OCI-LY1 (cell line): ENCODE measurements around the gene IGF2BP3.

Experiments
- H2AFZ ChIP-seq: fragments of 200-600 bp; sonication (generic), shearing (Covaris generic); 2 replicates; pipeline ENCODE4 v1.6.0; 2014; ENCODE audit warnings: antibody characterized with exemption, mild to moderate bottlenecking, low read length
- H3F3A ChIP-seq: fragments of 200-600 bp; sonication (generic), shearing (Covaris generic); 2 replicates; pipeline ENCODE4 v1.6.0; 2014; ENCODE audit warnings: mild to moderate bottlenecking, antibody characterized with exemption, low read length, moderate library complexity; ENCODE audit not compliant: insufficient read depth
- H3K27ac ChIP-seq: fragments of 200-600 bp; sonication (generic); 2 replicates; pipeline ENCODE4 v1.5.1; 2014; ENCODE audit warnings: low read length, mixed run types, mild to moderate bottlenecking, low read depth; ENCODE audit not compliant: poor library complexity, severe bottlenecking
- H3K27me3 ChIP-seq: fragments of 200-600 bp; sonication (generic); 2 replicates; pipeline ENCODE4 v1.6.0; 2014; ENCODE audit warnings: antibody characterized with exemption, mild to moderate bottlenecking, low read length, moderate library complexity; ENCODE audit not compliant: insufficient read depth
- H3K36me3 ChIP-seq: fragments of 200-600 bp; sonication (generic); 2 replicates; pipeline ENCODE4 v1.6.1; 2014; ENCODE audit warnings: mild to moderate bottlenecking, antibody characterized with exemption, low read length, moderate library complexity, mixed read lengths; ENCODE audit not compliant: insufficient read depth
- H3K4me1 ChIP-seq: fragments of 200-600 bp; sonication (generic); 2 replicates; pipeline ENCODE4 v1.5.1; 2014; ENCODE audit warnings: mild to moderate bottlenecking, low read length, moderate library complexity; ENCODE audit not compliant: insufficient read depth, severe bottlenecking
- H3K4me2 ChIP-seq: fragments of 200-600 bp; sonication (generic), shearing (Covaris generic); 2 replicates; pipeline ENCODE4 v1.6.1; 2014; ENCODE audit warnings: low read length
- H3K4me3 ChIP-seq: fragments of 200-600 bp; sonication (generic); 2 replicates; pipeline ENCODE4 v1.5.1; 2014; ENCODE audit warnings: low read length, low read depth, mild to moderate bottlenecking, mixed read lengths; ENCODE audit not compliant: poor library complexity, severe bottlenecking
- H3K79me2 ChIP-seq: fragments of 200-600 bp; shearing (Covaris generic); 2 replicates; pipeline ENCODE4 v1.6.1; 2016; ENCODE audit warnings: mixed run types, low read length, mixed read lengths; ENCODE audit not compliant: insufficient read depth
- H3K9ac ChIP-seq: fragments of 200-600 bp; sonication (generic), shearing (Covaris generic); 2 replicates; pipeline ENCODE4 v1.6.1; 2014; ENCODE audit warnings: mild to moderate bottlenecking, low read length, mixed read lengths
- H3K9me2 ChIP-seq: fragments of 200-600 bp; sonication (generic), shearing (Covaris generic); 2 replicates; pipeline ENCODE4 v1.6.1; 2014; ENCODE audit warnings: low read depth, mild to moderate bottlenecking, low read length, mixed read lengths
- H3K9me3 ChIP-seq: fragments of 200-600 bp; shearing (Covaris generic); 2 replicates; pipeline ENCODE4 v1.6.1; 2014; ENCODE audit warnings: low read length, mixed read lengths
- H4K20me1 ChIP-seq: fragments of 200-600 bp; sonication (generic), shearing (Covaris generic); 2 replicates; pipeline ENCODE4 v1.6.0; 2016; ENCODE audit warnings: mild to moderate bottlenecking, low read length; ENCODE audit not compliant: insufficient read depth
- CTCF ChIP-seq: fragments of 200-600 bp; sonication (generic), shearing (Covaris generic); IDR thresholded peaks from 2 replicates; pipeline ENCODE4 v1.5.1; 2017; ENCODE audit warnings: mild to moderate bottlenecking, antibody characterized with exemption, low read length, moderate library complexity, mixed read lengths
- EZH2 ChIP-seq: fragments of 200-600 bp; sonication (generic), shearing (Covaris generic); IDR thresholded peaks from 2 replicates; pipeline ENCODE4 v1.8.0; 2017; ENCODE audit warnings: borderline replicate concordance, mixed run types, mild to moderate bottlenecking, antibody characterized with exemption, low read length, moderate library complexity, mixed read lengths

The IGF2BP3 gene

GRCh38 chr7:23468526-23469149 lies 1.7 kb downstream of the IGF2BP3 start:
- Histone ChIP-seq H3K9me2 (no peaks in the 10 kb centered on the region), H3K36me3 (peaks cover 15% of the 10 kb centered on the region; the same call in 1 of the 2 replicates), H3K9ac (peak overlapping the region; percentile 92), H2AFZ (no peak overlapping the region), H3K9me3 (no peaks in the 10 kb centered on the region), H3K79me2 (peaks cover 71% of the 10 kb centered on the region), H3F3A (peaks cover 12% of the 10 kb centered on the region), H3K27me3 (no peaks in the 10 kb centered on the region), H3K4me3 (peak overlapping the region; percentile 86), H3K4me2 (peak overlapping the region; percentile 81), H3K4me1 (peaks cover 54% of the 10 kb centered on the region), H4K20me1 (no peaks in the 10 kb centered on the region), H3K27ac (peak overlapping the region; percentile 99)
- TF ChIP-seq EZH2 = no peak
- no peak for TF ChIP-seq CTCF

GRCh38 chr7:23467806-23468525 lies 2.3 kb downstream of the IGF2BP3 start:
- Histone ChIP-seq H3K9me3 (no peaks in the 10 kb centered on the region), H3K36me3 (peaks cover 15% of the 10 kb centered on the region; the same call in 1 of the 2 replicates), H3K79me2 (peaks cover 73% of the 10 kb centered on the region), H3F3A (peaks cover 12% of the 10 kb centered on the region), H3K9me2 (no peaks in the 10 kb centered on the region), H3K27me3 (no peaks in the 10 kb centered on the region), H2AFZ (no peak overlapping the region), H3K4me3 (peak overlapping the region; percentile 86), H3K9ac (peak overlapping the region; percentile 92), H3K4me1 (peaks cover 54% of the 10 kb centered on the region), H3K4me2 (peak overlapping the region; percentile 81), H4K20me1 (no peaks in the 10 kb centered on the region), H3K27ac (peak overlapping the region; percentile 99)
- TF ChIP-seq EZH2 (no peak), CTCF (no peak)

GRCh38 chr7:23467291-23467805 lies 2.9 kb downstream of the IGF2BP3 start:
- Histone ChIP-seq H4K20me1 (no peaks in the 10 kb centered on the region), H3K4me2 (peak overlapping the region; percentile 81), H3K4me1 (peaks cover 53% of the 10 kb centered on the region), H2AFZ (no peak overlapping the region), H3F3A (peaks cover 10% of the 10 kb centered on the region), H3K9ac (peak overlapping the region; percentile 92), H3K9me3 (no peaks in the 10 kb centered on the region), H3K9me2 (no peaks in the 10 kb centered on the region), H3K36me3 (peaks cover 20% of the 10 kb centered on the region; the same call in 1 of the 2 replicates), H3K79me2 (peaks cover 73% of the 10 kb centered on the region), H3K27me3 (no peaks in the 10 kb centered on the region), H3K27ac (peak overlapping the region; percentile 99), H3K4me3 (peak overlapping the region; percentile 86)
- no peak for TF ChIP-seq EZH2
- TF ChIP-seq CTCF = no peak
